Fibroblast of lung (primary cell): ENCODE data around the gene MOXD1.

Source experiments
- CTCF ChIP-seq, 2 donors: IDR thresholded peaks in 1 of 2; conservative IDR thresholded peaks in 1 of 2; 1 replicate in 1 of 2; 2 replicates in 1 of 2; pipeline ENCODE4 v1.5.1; 2011 to 2012; ENCODE audit warnings: low read length in 2 of 2, control low read depth in 1 of 2, inconsistent platforms in 1 of 2, low read depth in 1 of 2, mild to moderate bottlenecking in 1 of 2
- EZH2 ChIP-seq: IDR thresholded peaks from 2 replicates; pipeline ENCODE4 v1.5.1; 2012; ENCODE audit warnings: low read length, control low read depth, mild to moderate bottlenecking; ENCODE audit errors: missing control alignments

GRCh38 chr6:132425176-132425575, 23.9 kb upstream of the MOXD1 start:
- no peak for TF ChIP-seq CTCF (conservative IDR thresholded peaks at IDR 0.05 in 1 of 2, IDR thresholded peaks at IDR 0.05 in 1 of 2; ENCODE audit: low read depth in 1 of 2, low read length in 2 of 2)
- no peak for TF ChIP-seq EZH2
